OCI-LY3 (cell line): ENCODE measurements around the gene USP47.

Experiments used
- H2AFZ ChIP-seq: fragments of 200-600, 300-600 bp; shearing (Covaris generic); 2 replicates; pipeline ENCODE4 v1.6.0; 2014; ENCODE audit warnings: antibody characterized with exemption, low read depth, low read length
- H3K27ac ChIP-seq: fragments of 200-600, 300-600 bp; sonication (generic); 2 replicates; pipeline ENCODE4 v1.5.1; 2014; ENCODE audit warnings: mild to moderate bottlenecking, low read length, moderate library complexity, mixed read lengths
- H3K27me3 ChIP-seq: fragments of 200-600, 300-600 bp; sonication (generic); 2 replicates; pipeline ENCODE4 v1.6.1; 2014; ENCODE audit warnings: low read depth, low read length, mixed read lengths
- H3K36me3 ChIP-seq: fragments of 200-600, 300-600 bp; sonication (generic); replicated peaks from 2 replicates; pipeline ENCODE3; 2014; ENCODE audit warnings: low read depth, low read length, mixed read lengths
- H3K4me1 ChIP-seq: fragments of 300-600, 200-600 bp; sonication (generic); 2 replicates; pipeline ENCODE4 v1.6.1; 2014; ENCODE audit warnings: low read length, mixed read lengths
- H3K4me2 ChIP-seq: fragments of 200-600, 300-600 bp; sonication (generic); 2 replicates; pipeline ENCODE4 v1.6.1; 2014; ENCODE audit warnings: low read length, mixed read lengths
- H3K4me3 ChIP-seq: fragments of 300-600, 200-600 bp; sonication (generic); 2 replicates; pipeline ENCODE4 v1.5.1; 2014; ENCODE audit warnings: antibody characterized with exemption, mild to moderate bottlenecking, low read length, moderate library complexity
- H3K79me2 ChIP-seq: fragments of 300-600, 200-600 bp; shearing (Covaris generic); 2 replicates; pipeline ENCODE4 v1.6.1; 2014; ENCODE audit warnings: mild to moderate bottlenecking, low read length, mixed read lengths
- H3K9ac ChIP-seq: fragments of 300-600, 200-600 bp; shearing (Covaris generic); 2 replicates; pipeline ENCODE4 v1.6.0; 2014; ENCODE audit warnings: mild to moderate bottlenecking, low read length, moderate library complexity
- H3K9me3 ChIP-seq: fragments of 200-600, 300-600 bp; shearing (Covaris generic); 2 replicates; pipeline ENCODE4 v1.6.1; 2014; ENCODE audit warnings: low read length, mixed read lengths; ENCODE audit not compliant: insufficient read depth
- H4K20me1 ChIP-seq: fragments of 200-600, 300-600 bp; sonication (generic); 2 replicates; pipeline ENCODE4 v1.6.1; 2016; ENCODE audit warnings: low read length, mixed read lengths; ENCODE audit not compliant: insufficient read depth
- EZH2phosphoT487 ChIP-seq: fragments of 200-600 bp; shearing (Covaris generic); IDR thresholded peaks from 2 replicates; pipeline ENCODE4 v1.6.1; 2018; ENCODE audit warnings: antibody characterized with exemption, mixed run types, low read depth
- TF ChIP-seq, protein P1 (sequence below): fragments of 200-600, 300-600 bp; sonication (generic); IDR thresholded peaks from 2 replicates; pipeline ENCODE4 v1.5.1; 2014; ENCODE audit warnings: antibody characterized with exemption, low read length, low read depth

USP47 gene

DNA sequence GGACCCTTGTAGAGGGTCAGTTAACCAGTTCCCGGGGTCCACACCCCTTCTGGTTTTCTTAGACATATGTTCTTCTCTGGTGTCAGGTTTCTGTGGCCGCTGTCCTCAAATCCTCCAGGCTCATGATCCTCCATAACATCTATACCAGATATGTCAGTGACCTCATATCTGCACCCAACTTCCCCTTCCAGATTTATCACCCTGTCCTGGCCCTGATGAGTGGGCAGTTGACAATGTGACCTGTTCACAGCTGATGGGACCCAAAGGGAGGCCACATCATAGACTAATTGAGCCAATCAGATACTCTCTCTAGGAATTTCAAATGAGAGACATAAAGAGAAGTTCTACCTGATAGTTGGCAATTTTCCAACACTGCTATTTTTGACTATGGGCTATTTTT, 161.6 kb downstream of the USP47 start:
- Histone ChIP-seq H3K27ac (no peak overlapping the region), H3K27me3 (peaks cover 45% of the 10 kb centered on the region), H3K4me2 (no peak overlapping the region), H3K36me3 (no peaks in the 10 kb centered on the region), H4K20me1 (no peaks in the 10 kb centered on the region), H3K4me3 (no peak overlapping the region), H3K79me2 (no peaks in the 10 kb centered on the region), H2AFZ (no peak overlapping the region), H3K9me3 (no peaks in the 10 kb centered on the region), H3K4me1 (0 out of 2 replicates have a peak, but pooled peaks cover 5% of the 10 kb centered on the region), H3K9ac (no peak overlapping the region)
- no peak for TF ChIP-seq EZH2phosphoT487
- TF ChIP-seq, protein P1, sequence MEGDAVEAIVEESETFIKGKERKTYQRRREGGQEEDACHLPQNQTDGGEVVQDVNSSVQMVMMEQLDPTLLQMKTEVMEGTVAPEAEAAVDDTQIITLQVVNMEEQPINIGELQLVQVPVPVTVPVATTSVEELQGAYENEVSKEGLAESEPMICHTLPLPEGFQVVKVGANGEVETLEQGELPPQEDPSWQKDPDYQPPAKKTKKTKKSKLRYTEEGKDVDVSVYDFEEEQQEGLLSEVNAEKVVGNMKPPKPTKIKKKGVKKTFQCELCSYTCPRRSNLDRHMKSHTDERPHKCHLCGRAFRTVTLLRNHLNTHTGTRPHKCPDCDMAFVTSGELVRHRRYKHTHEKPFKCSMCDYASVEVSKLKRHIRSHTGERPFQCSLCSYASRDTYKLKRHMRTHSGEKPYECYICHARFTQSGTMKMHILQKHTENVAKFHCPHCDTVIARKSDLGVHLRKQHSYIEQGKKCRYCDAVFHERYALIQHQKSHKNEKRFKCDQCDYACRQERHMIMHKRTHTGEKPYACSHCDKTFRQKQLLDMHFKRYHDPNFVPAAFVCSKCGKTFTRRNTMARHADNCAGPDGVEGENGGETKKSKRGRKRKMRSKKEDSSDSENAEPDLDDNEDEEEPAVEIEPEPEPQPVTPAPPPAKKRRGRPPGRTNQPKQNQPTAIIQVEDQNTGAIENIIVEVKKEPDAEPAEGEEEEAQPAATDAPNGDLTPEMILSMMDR, result no peak

DNA sequence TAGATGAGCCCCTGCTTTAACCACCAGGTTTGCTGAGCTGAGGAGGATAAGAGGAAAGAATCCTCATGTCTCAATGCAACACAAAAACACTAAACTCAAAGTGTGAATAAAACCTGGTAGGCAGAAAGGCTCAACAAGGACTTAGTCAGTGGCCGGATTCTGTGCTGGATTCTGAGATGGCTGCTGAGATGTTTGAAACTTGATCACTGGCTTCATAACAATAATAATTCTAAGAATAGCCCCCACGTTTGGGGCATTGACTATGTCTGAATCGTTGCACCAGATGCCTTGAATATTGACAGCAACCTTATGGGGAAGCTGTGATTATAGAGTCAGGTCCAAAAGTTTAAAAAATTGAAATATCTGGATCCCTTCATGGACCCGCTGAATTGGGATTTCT, 162.0 kb downstream of the USP47 start:
- no peak for TF ChIP-seq EZH2phosphoT487
- TF ChIP-seq, protein P1, result no peak
- Histone ChIP-seq H3K4me3 (no peak overlapping the region), H3K4me1 (no peaks in the 10 kb centered on the region), H3K27me3 (peaks cover 42% of the 10 kb centered on the region), H3K36me3 (no peaks in the 10 kb centered on the region), H3K27ac (no peak overlapping the region), H3K4me2 (no peak overlapping the region), H4K20me1 (no peaks in the 10 kb centered on the region), H2AFZ (no peak overlapping the region), H3K9me3 (no peaks in the 10 kb centered on the region), H3K9ac (no peak overlapping the region), H3K79me2 (no peaks in the 10 kb centered on the region)

DNA sequence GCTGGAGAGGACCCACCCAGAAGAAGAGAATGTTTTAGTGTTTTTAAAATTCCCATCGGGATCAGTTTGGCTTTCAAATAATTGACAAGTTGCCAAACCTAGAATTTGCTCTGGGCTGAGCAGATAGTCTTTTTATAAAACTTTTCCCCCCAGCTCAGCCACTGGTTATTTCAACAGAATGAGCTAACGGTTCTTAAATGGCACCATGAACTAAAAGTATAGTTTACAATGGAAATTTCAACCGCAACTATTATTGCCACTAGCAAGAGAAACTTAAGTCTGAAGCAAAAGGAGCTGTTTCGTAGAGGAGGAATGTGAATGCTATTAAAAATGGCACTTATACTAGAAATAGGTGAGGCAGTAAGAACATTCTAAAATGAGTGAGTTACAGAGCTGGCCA, 163.3 kb downstream of the USP47 start:
- no peaks in the 10 kb centered on the region for H3K36me3 ChIP-seq
- no peak overlapping the region for H2AFZ ChIP-seq
- H3K4me3 ChIP-seq, result no peak overlapping the region
- no peaks in the 10 kb centered on the region for H3K9me3 ChIP-seq
- no peaks in the 10 kb centered on the region for H3K4me1 ChIP-seq
- TF ChIP-seq, protein P1, result no peak
- no peak for TF ChIP-seq EZH2phosphoT487
- H4K20me1 ChIP-seq, result no peaks in the 10 kb centered on the region
- peaks cover 37% of the 10 kb centered on the region for H3K27me3 ChIP-seq
- no peak overlapping the region for H3K9ac ChIP-seq
- H3K4me2 ChIP-seq, result no peak overlapping the region
- no peaks in the 10 kb centered on the region for H3K79me2 ChIP-seq
- no peak overlapping the region for H3K27ac ChIP-seq

DNA sequence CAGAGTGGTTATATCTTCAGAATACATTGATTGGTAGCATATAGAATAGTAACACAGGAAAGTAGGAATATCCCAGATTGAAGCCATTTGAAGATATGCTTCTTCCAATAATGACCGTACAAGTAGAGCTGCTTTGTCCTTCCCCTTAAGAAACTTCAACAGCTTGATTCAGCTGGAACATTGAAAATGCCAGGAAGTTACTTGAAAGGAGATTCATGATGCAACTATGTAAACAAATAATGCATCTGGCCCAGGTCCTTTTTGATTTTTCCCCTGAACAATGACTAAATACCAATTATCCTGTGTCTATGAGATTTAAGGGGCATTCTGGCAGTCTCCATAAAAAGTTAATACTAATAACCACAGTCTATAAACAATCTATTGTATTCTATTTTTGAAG, 163.7 kb downstream of the USP47 start:
- H3K9me3 ChIP-seq, result no peaks in the 10 kb centered on the region
- H2AFZ ChIP-seq, result no peak overlapping the region
- no peak overlapping the region for H3K4me3 ChIP-seq
- no peaks in the 10 kb centered on the region for H3K36me3 ChIP-seq
- H3K27ac ChIP-seq, result no peak overlapping the region
- H4K20me1 ChIP-seq, result no peaks in the 10 kb centered on the region
- no peak overlapping the region for H3K4me2 ChIP-seq
- H3K9ac ChIP-seq, result no peak overlapping the region
- peaks cover 37% of the 10 kb centered on the region for H3K27me3 ChIP-seq
- H3K4me1 ChIP-seq, result no peaks in the 10 kb centered on the region
- TF ChIP-seq EZH2phosphoT487, result no peak
- TF ChIP-seq, protein P1, result no peak
- H3K79me2 ChIP-seq, result no peaks in the 10 kb centered on the region
